ENCODE data around the gene ATF7IP2. TPM values are rescaled to one million over a fixed set of nuclear protein-coding genes. Genes with fewer than 3 reads are reported as not detected.

The ATF7IP2 gene
- total and polyA plus RNA-seq, 2 of the 13 experiments (the other 11 are each of a cell fraction or from before 2014, with no cell fraction given) = 117 to 217 TPM

GRCh38 chr16:10367616-10368188 lies 18.2 kb upstream of the ATF7IP2 start (continued):
- TF ChIP-seq PLSCR1 (CRISPR knock-in tag; IDR thresholded peaks at IDR 0.05; ENCODE audit: borderline replicate concordance) (no peak), FOXJ3 (CRISPR knock-in tag; IDR thresholded peaks at IDR 0.05; ENCODE audit: borderline replicate concordance) (peak; percentile 67; the same call in 1 of the 2 replicates), ZKSCAN8 (CRISPR knock-in tag; IDR thresholded peaks at IDR 0.05; ENCODE audit: borderline replicate concordance) (0 out of 2 replicates have a peak, but pooled peaks have one; percentile 27), HNF4A (CRISPR knock-in tag; IDR thresholded peaks at IDR 0.05) (peak; percentile 91), ZNF350 (CRISPR knock-in tag; IDR thresholded peaks at IDR 0.05; ENCODE audit: borderline replicate concordance, low read depth) (peak; percentile 38; the same call in 1 of the 2 replicates), ZFY (CRISPR knock-in tag; IDR thresholded peaks at IDR 0.05) (peak; percentile 53), FOXC1 (CRISPR knock-in tag; IDR thresholded peaks at IDR 0.05; ENCODE audit: borderline replicate concordance) (no peak), ATF2 (CRISPR knock-in tag; IDR thresholded peaks at IDR 0.05) (peak; percentile 69; the same call in 1 of the 2 replicates), CENPX (CRISPR knock-in tag; IDR thresholded peaks at IDR 0.05) (no peak), HDAC1 (CRISPR knock-in tag; IDR thresholded peaks at IDR 0.05) (peak; percentile 51; the same call in 1 of the 2 replicates), ZBTB21 (CRISPR knock-in tag; IDR thresholded peaks at IDR 0.05) (no peak), TBL1XR1 (IDR thresholded peaks at IDR 0.05; ENCODE audit: borderline replicate concordance, low read length, partially characterized antibody) (peak; percentile 35), KLF6 (CRISPR knock-in tag; IDR thresholded peaks at IDR 0.05) (no peak; the same call in 1 of the 2 replicates), CBX1 (IDR thresholded peaks at IDR 0.05; ENCODE audit: low read depth) (peak; percentile 60), SP5 (CRISPR knock-in tag; IDR thresholded peaks at IDR 0.05; ENCODE audit: borderline replicate concordance, low read depth) (0 out of 2 replicates have a peak, but pooled peaks have one; percentile 40), PPARG (CRISPR knock-in tag; conservative IDR thresholded peaks at IDR 0.05) (peak; percentile 87), ZFP1 (CRISPR knock-in tag; IDR thresholded peaks at IDR 0.05) (peak; percentile 61; the same call in 1 of the 2 replicates), TEAD3 (CRISPR knock-in tag; optimal IDR thresholded peaks at IDR 0.05; ENCODE audit: borderline replicate concordance) (peak; percentile 100), RXRA (CRISPR knock-in tag; IDR thresholded peaks at IDR 0.05) (peak; percentile 39; the same call in 1 of the 2 replicates), YEATS4 (CRISPR knock-in tag; IDR thresholded peaks at IDR 0.05; ENCODE audit: borderline replicate concordance) (0 out of 2 replicates have a peak, but pooled peaks have one; percentile 22), SIX4 (CRISPR knock-in tag; IDR thresholded peaks at IDR 0.05) (peak; percentile 74; the same call in 1 of the 2 replicates), SMC3 (IDR thresholded peaks at IDR 0.05; ENCODE audit: low read length) (peak; percentile 35; the same call in 1 of the 2 replicates), BCL6 (CRISPR knock-in tag; IDR thresholded peaks at IDR 0.05) (peak; percentile 64), AHDC1 (CRISPR knock-in tag; IDR thresholded peaks at IDR 0.05; ENCODE audit: borderline replicate concordance) (peak; percentile 87; the same call in 1 of the 2 replicates), ELF3 (CRISPR knock-in tag; IDR thresholded peaks at IDR 0.05) (0 out of 2 replicates have a peak, but pooled peaks have one; percentile 19)
